HG03457 (cell line): Measurements from ENCODE around the gene SAT2.
"Not testable (repeated sequence)": the region's sequence is repeated elsewhere in the genome, so short reads cannot be mapped to it uniquely, and the experiment has no call there.

ENCODE experiments used
- ATAC-seq: cut with Tn5 transposase; IDR thresholded peaks from one replicate; pipeline ENCODE4 v1.9.1; 2021; ENCODE audit warnings: moderate number of reproducible peaks; ENCODE audit not compliant: unreplicated experiment

The SAT2 gene

GRCh38 chr17:7634384-7634783, 6.8 kb upstream of the SAT2 start:
- no peak for ATAC-seq

GRCh38 chr17:7633093-7633492, 5.5 kb upstream of the SAT2 start:
- ATAC-seq, result no peak

- no peak for ATAC-seq
Measured at GRCh38 chr17:7632492-7632894, 4.9 kb upstream of the SAT2 start.

GRCh38 chr17:7631398-7632380, 4.1 kb upstream of the SAT2 start:
- ATAC-seq, result no peak

GRCh38 chr17:7629939-7630571, 2.4 kb upstream of the SAT2 start, which contains the start of gene SHBG:
Gene SHBG, plus strand, starts transcription at chr17:7630135. Its CDS starts 38 bp downstream, at chr17:7630173.
- no peak for ATAC-seq

GRCh38 chr17:7626956-7627249, 718 bp downstream of the SAT2 start:
- no peak for ATAC-seq

- ATAC-seq, result no peak
Measured at GRCh38 chr17:7626307-7626706, 1.3 kb downstream of the SAT2 start.

- ATAC-seq, result not testable (repeated sequence)
Measured at GRCh38 chr17:7625749-7626148, 1.9 kb downstream of the SAT2 start.

GRCh38 chr17:7623661-7624060, 4.0 kb downstream of the SAT2 start:
- no peak for ATAC-seq

GRCh38 chr17:7620835-7621234, 6.8 kb downstream of the SAT2 start:
- ATAC-seq, result no peak

- no peak for ATAC-seq
Measured at GRCh38 chr17:7618608-7619007, 9.0 kb downstream of the SAT2 start.

GRCh38 chr17:7615265-7615747, 12.3 kb downstream of the SAT2 start:
- ATAC-seq, result no peak

- peak; percentile 78 for ATAC-seq
Measured at GRCh38 chr17:7614425-7615264, 13.0 kb downstream of the SAT2 start, which contains the start of gene FXR2. Gene FXR2, minus strand, starts transcription at chr17:7614897. Its CDS starts 365 bp downstream, at chr17:7614532.

GRCh38 chr17:7613769-7614424, 13.7 kb downstream of the SAT2 start:
- ATAC-seq, result no peak

GRCh38 chr17:7612294-7612640, 15.4 kb downstream of the SAT2 start:
- no peak for ATAC-seq

- ATAC-seq, result no peak
Measured at GRCh38 chr17:7611635-7612293, 15.9 kb downstream of the SAT2 start.

- ATAC-seq, result no peak
Measured at GRCh38 chr17:7610641-7611040, 17.0 kb downstream of the SAT2 start.

- no peak for ATAC-seq
Measured at GRCh38 chr17:7606280-7606679, 21.3 kb downstream of the SAT2 start.

- not testable (repeated sequence) for ATAC-seq
Measured at GRCh38 chr17:7597561-7597960, 30.1 kb downstream of the SAT2 start.

- no peak for ATAC-seq
Measured at GRCh38 chr17:7593296-7593695, 34.3 kb downstream of the SAT2 start.
